GM23248 (cell line): Measurements from ENCODE around the gene FAT4. TPM values are rescaled to one million over a fixed set of nuclear protein-coding genes. Genes with fewer than 3 reads are reported as not detected.
A peak's percentile ranks its signal among the peaks of the same experiment; 100 is the strongest.

Source experiments
- DNase-seq: peaks from one replicate; pipeline ENCODE4 v3.0.0-alpha.2; 2015
- H2AFZ ChIP-seq: fragments of 200-600 bp; sonication (generic); 2 replicates; pipeline ENCODE4 v1.6.1; 2016; ENCODE audit warnings: antibody characterized with exemption
- H3F3A ChIP-seq: fragments of 200-600 bp; sonication (generic); 2 replicates; pipeline ENCODE4 v1.6.1; 2016; ENCODE audit warnings: mild to moderate bottlenecking, antibody characterized with exemption, mixed run types; ENCODE audit not compliant: insufficient read depth
- H3K27ac ChIP-seq: fragments of 200-600 bp; sonication (generic); 2 replicates; pipeline ENCODE4 v1.5.1; 2016; ENCODE audit warnings: mild to moderate bottlenecking
- H3K27me3 ChIP-seq: fragments of 200-600 bp; sonication (generic); replicated peaks from 2 replicates; pipeline ENCODE4 v1.6.1; 2016; ENCODE audit warnings: mild to moderate bottlenecking; ENCODE audit not compliant: insufficient read depth
- H3K36me3 ChIP-seq: fragments of 200-600 bp; sonication (generic); 2 replicates; pipeline ENCODE4 v1.6.1; 2016; ENCODE audit warnings: low read depth, mild to moderate bottlenecking
- H3K4me1 ChIP-seq: fragments of 200-600 bp; sonication (generic); 2 replicates; pipeline ENCODE4 v1.6.1; 2016; ENCODE audit warnings: mild to moderate bottlenecking; ENCODE audit not compliant: insufficient read depth
- H3K4me2 ChIP-seq: fragments of 200-600 bp; sonication (generic); one replicate; pipeline ENCODE4 v1.6.1; 2016; ENCODE audit warnings: mild to moderate bottlenecking; ENCODE audit not compliant: unreplicated experiment
- H3K4me3 ChIP-seq: fragments of 200-600 bp; sonication (generic); 2 replicates; pipeline ENCODE4 v1.5.1; 2016; ENCODE audit warnings: mild to moderate bottlenecking
- H3K79me2 ChIP-seq: fragments of 200-600 bp; sonication (generic); 2 replicates; pipeline ENCODE4 v1.6.1; 2016; ENCODE audit warnings: mild to moderate bottlenecking; ENCODE audit not compliant: insufficient read depth
- H3K9ac ChIP-seq: fragments of 200-600 bp; sonication (generic); 2 replicates; pipeline ENCODE4 v1.6.1; 2016; ENCODE audit warnings: mild to moderate bottlenecking
- H3K9me2 ChIP-seq: fragments of 200-600 bp; sonication (generic); 2 replicates; pipeline ENCODE4 v1.6.1; 2016; ENCODE audit warnings: mixed run types, mild to moderate bottlenecking, moderate library complexity; ENCODE audit not compliant: insufficient read depth
- H3K9me3 ChIP-seq: fragments of 200-600 bp; sonication (generic); one replicate; pipeline ENCODE4 v1.6.1; 2017; ENCODE audit warnings: low read depth
- H4K20me1 ChIP-seq: fragments of 200-600 bp; sonication (generic); 2 replicates; pipeline ENCODE4 v1.6.0; 2016; ENCODE audit not compliant: insufficient read depth
- EZH2 ChIP-seq: fragments of 200-600 bp; sonication (generic); IDR thresholded peaks from 2 replicates; pipeline ENCODE4 v1.6.1; 2018; ENCODE audit warnings: antibody characterized with exemption, mild to moderate bottlenecking; ENCODE audit not compliant: insufficient read depth, poor library complexity, severe bottlenecking
- EZH2phosphoT487 ChIP-seq: fragments of 200-600 bp; sonication (generic); IDR thresholded peaks from 2 replicates; pipeline ENCODE4 v1.6.1; 2018; ENCODE audit warnings: antibody characterized with exemption, moderate library complexity, mild to moderate bottlenecking, low read depth; ENCODE audit not compliant: insufficient read depth
- WGBS, 2 experiments: methylation state at CpG; one replicate each; pipeline ENCODE4 v1.1.6; 2015 to 2017; ENCODE audit warnings: low lambda C conversion rate in 2 of 2, low coverage in 1 of 2; ENCODE audit errors: missing lambda C conversion rate in 2 of 2; 5-methylcytosine and 5-hydroxymethylcytosine counted together
- in situ Hi-C: fragments of 300-500 bp; cut with MboI; formaldehyde crosslinking; loops from 2 replicates; pipeline ENCODE4 v1.15.0; 2020
- polyA plus RNA-seq: library from polyadenylated mRNA; unstranded; fragments of >200 nt; fragmentation: Nextera tagmentation; extraction: Ambion mirVana; gene quantifications from 2 replicates; pipeline ENCODE4 v1.2.1, GENCODE V29; 2016
- total RNA-seq: library from RNA; depleted of rRNA; stranded (reverse); fragments of >200 nt; shearing (Covaris generic); gene quantifications from 2 replicates; pipeline ENCODE4 v1.2.3, GENCODE V29; 2014

The FAT4 gene
- total and polyA plus RNA-seq, 2 experiments from 2014 or later, result 2.4 to 22.0 TPM

DNA sequence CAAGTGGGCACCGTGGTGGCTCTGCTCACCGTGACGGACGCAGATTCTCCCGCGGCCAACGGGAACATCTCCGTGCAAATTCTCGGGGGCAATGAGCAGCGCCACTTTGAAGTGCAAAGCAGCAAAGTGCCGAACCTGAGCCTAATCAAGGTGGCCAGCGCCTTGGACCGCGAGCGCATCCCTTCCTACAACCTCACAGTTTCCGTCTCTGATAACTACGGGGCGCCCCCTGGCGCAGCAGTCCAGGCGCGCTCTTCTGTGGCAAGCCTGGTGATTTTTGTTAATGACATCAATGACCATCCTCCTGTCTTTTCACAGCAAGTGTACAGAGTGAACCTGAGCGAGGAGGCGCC lies 2.7 kb downstream of the FAT4 start:
- in situ Hi-C loops, result loop anchor here (10.0 to 25.0 kb wide), 2 partner anchors 417 to 1295 kb away; no protein-coding TSS in a partner anchor

DNA sequence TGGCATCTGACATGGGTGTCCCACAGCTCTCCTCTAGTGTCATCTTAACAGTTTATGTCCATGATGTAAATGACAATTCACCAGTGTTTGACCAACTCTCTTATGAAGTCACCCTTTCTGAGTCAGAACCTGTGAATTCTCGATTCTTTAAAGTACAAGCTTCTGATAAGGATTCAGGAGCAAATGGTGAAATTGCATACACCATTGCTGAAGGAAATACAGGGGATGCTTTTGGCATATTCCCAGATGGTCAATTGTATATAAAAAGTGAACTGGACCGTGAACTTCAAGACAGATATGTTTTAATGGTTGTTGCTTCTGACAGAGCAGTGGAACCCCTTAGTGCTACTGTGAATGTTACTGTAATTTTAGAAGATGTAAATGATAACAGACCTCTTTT lies 4.6 kb downstream of the FAT4 start:
- Histone ChIP-seq H3K79me2 (peaks cover 75% of the 10 kb centered on the region), H3K27ac (no peak overlapping the region), H3K9ac (no peak overlapping the region), H3K9me3 (no peaks in the 10 kb centered on the region), H3K9me2 (no peaks in the 10 kb centered on the region), H3K27me3 (no peaks in the 10 kb centered on the region), H3K4me1 (peaks cover 55% of the 10 kb centered on the region), H3K4me3 (no peak overlapping the region), H3K36me3 (no peaks in the 10 kb centered on the region), H3F3A (peaks cover 40% of the 10 kb centered on the region), H4K20me1 (no peaks in the 10 kb centered on the region), H2AFZ (no peak overlapping the region), H3K4me2 (no peak overlapping the region)
- in situ Hi-C loops, result loop anchor here (10.0 to 25.0 kb wide), 2 partner anchors 415 to 1293 kb away; no protein-coding TSS in a partner anchor
- DNase-seq, result peak; percentile 29
- WGBS, 2 experiments, result 62 to 72% methylated on average over 2 of the region's 2 CpGs
- TF ChIP-seq EZH2phosphoT487, result no peak
- TF ChIP-seq EZH2, result no peak

More for the DNA sequence above, 2.7 kb downstream of the FAT4 start:
- peak overlapping the region; percentile 88 for H3K9ac ChIP-seq
- no peak overlapping the region for H3K27ac ChIP-seq
- DNase-seq, result peak; percentile 78
- no peaks in the 10 kb centered on the region for H3K27me3 ChIP-seq
- no peaks in the 10 kb centered on the region for H3K9me2 ChIP-seq
- 1 to 4% methylated on average over 23 of the region's 23 CpGs for WGBS, 2 experiments
- H3K4me1 ChIP-seq, result peaks cover 46% of the 10 kb centered on the region
- H3K4me2 ChIP-seq, result peak overlapping the region; percentile 96
- H3K9me3 ChIP-seq, result no peaks in the 10 kb centered on the region
- peaks cover 60% of the 10 kb centered on the region for H3K79me2 ChIP-seq
- H3K36me3 ChIP-seq, result no peaks in the 10 kb centered on the region
- H3F3A ChIP-seq, result peaks cover 32% of the 10 kb centered on the region
- peak overlapping the region; percentile 95 for H2AFZ ChIP-seq
- H4K20me1 ChIP-seq, result no peaks in the 10 kb centered on the region
- no peak for TF ChIP-seq EZH2phosphoT487
- TF ChIP-seq EZH2, result no peak
- peak overlapping the region; percentile 92 for H3K4me3 ChIP-seq

DNA sequence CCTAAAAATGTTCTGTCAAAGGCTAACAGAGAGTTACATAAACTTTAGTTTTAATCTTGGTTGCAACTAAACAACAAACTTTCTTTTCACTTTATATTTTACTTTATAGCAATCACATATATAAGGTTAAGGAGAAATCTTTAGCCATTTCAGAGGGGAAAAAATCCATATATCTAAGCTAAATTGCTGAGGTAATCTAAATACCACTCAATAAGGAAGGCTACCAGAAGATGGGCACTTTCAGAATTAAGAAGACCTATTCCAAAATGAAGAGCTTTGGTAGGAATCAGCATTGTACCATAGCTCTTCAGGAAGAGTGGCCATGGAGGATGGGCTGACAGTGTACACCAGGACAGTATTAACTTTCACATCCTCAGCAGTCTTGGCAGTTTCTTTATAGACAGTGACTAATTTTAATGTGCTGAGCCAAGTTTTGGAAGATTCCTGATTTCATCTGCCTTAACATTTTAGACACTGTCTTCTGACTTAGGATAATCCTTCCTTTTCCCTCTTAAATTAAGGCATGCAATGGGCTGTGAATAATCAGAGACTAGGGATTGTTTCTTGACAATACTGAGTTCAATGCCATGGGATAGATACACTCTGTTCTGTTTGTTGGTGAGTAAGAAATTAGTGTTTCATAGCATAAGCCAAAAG lies 7.1 kb downstream of the FAT4 start:
- Histone ChIP-seq H3K4me1 (peaks cover 64% of the 10 kb centered on the region), H3K9me3 (no peaks in the 10 kb centered on the region), H3K9ac (peak overlapping the region; percentile 32), H3K4me3 (peak overlapping the region; percentile 66), H3K9me2 (no peaks in the 10 kb centered on the region), H3F3A (peaks cover 39% of the 10 kb centered on the region), H3K4me2 (peak overlapping the region; percentile 85), H4K20me1 (no peaks in the 10 kb centered on the region), H3K36me3 (no peaks in the 10 kb centered on the region), H3K79me2 (peaks cover 90% of the 10 kb centered on the region), H2AFZ (0 out of 2 replicates have a peak overlapping the region, but pooled peaks have one; percentile 37), H3K27me3 (no peaks in the 10 kb centered on the region), H3K27ac (peak overlapping the region; percentile 64)
- TF ChIP-seq EZH2phosphoT487, result no peak
- no peak for TF ChIP-seq EZH2
- DNase-seq, result peak; percentile 84
- in situ Hi-C loops, result loop anchor here (25.0 kb wide), 1 partner anchor 1290 kb away; no protein-coding TSS in a partner anchor

DNA sequence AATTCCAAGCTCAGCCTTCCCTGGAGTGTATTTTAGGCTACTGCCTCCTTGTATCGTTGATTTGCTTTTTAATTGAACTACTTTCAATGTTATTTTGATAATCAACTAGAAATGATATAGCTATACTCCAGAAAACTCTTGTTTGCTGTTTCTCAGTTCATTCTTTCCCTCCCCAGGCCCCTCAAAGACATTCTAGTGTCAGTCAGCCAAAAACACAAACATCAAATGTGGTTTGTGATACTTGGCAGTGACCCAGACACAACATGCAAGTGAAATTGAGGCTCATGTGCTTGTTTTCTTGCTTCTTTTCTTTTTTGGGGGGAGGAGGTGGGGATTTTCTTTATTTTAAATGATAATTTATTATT lies 7.6 kb downstream of the FAT4 start:
- peaks cover 39% of the 10 kb centered on the region for H3F3A ChIP-seq
- in situ Hi-C loops, result loop anchor here (25.0 kb wide), 1 partner anchor 1290 kb away; no protein-coding TSS in a partner anchor
- peak; percentile 61 for DNase-seq

More for the DNA sequence above, 7.6 kb downstream of the FAT4 start:
- Histone ChIP-seq H3K79me2 (peaks cover 90% of the 10 kb centered on the region), H3K9me3 (no peaks in the 10 kb centered on the region), H3K9ac (peak overlapping the region; percentile 32), H2AFZ (0 out of 2 replicates have a peak overlapping the region, but pooled peaks have one; percentile 37), H3K4me3 (peak overlapping the region; percentile 66), H3K36me3 (no peaks in the 10 kb centered on the region), H4K20me1 (no peaks in the 10 kb centered on the region), H3K4me2 (peak overlapping the region; percentile 85), H3K9me2 (no peaks in the 10 kb centered on the region), H3K4me1 (peaks cover 64% of the 10 kb centered on the region), H3K27ac (peak overlapping the region; percentile 64), H3K27me3 (no peaks in the 10 kb centered on the region)
- 0 to 6% methylated on average over 1 of the region's 1 CpG for WGBS, 2 experiments
- TF ChIP-seq EZH2, result no peak
- TF ChIP-seq EZH2phosphoT487, result no peak
